Tibial nerve (tissue), 3 donors: ENCODE results near the gene KRT16.

ENCODE experiments used
- POLR2A ChIP-seq, 2 donors: fragments of 450-650 bp; IDR thresholded peaks; one replicate each; pipeline ENCODE4 v1.6.1; 2017; ENCODE audit warnings: antibody characterized with exemption in 2 of 2, mild to moderate bottlenecking in 2 of 2, moderate library complexity in 2 of 2
- TF ChIP-seq, protein P1 (sequence below), 5 experiments: fragments of 200-600 bp in 3 of 5; fragments of 450-650 bp in 2 of 5; sonication (generic) in 3 of 5; IDR thresholded peaks; one replicate each; pipeline ENCODE4 v1.5.1; 2016 to 2019; ENCODE audit warnings: antibody characterized with exemption in 5 of 5, mild to moderate bottlenecking in 3 of 5, moderate library complexity in 2 of 5

DNA sequence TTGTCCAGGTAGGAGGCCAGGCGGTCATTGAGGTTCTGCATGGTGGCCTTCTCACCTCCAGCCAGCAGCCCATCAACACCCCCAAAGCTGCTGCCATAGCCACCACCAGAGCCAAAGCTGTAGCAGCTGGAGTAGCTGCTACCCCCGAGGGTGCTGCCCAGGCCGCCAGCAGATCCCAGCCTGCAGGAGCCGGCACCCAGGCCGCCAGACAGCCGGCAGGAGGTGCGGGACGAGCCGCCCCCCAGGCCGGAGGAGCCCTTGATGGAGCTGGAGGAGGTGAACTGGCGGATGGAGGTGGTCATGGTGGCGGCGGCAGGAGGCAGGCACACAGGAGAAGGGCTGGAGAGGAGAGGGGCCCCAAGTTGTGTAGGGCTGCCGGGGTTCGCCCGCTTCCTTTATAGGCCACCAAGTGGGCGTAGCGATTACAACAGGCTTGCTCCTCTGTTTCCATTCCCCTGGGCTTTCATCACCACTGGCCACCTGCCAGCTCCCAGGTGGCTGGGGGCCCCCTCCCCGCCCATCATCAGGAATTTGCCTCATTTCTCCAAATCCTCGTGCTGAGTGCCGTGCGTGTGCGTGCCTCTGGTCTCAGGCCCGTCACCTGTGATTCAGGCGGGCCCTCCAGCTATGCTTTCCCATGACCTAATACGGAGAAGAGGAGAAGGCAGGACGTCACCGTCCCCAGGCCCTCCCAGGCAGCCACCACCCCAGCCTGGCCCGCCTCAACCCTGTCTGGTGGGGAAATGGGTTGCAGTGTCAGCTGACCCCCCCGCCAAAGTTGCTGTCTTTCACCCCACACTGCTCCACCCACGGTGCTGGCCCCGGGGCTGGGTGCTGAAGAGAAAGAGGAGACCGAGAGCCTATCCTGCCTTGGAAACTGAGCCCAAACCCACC is 11.9 kb upstream of the KRT16 start, which contains the start of gene KRT17:
- TF ChIP-seq, protein P1, sequence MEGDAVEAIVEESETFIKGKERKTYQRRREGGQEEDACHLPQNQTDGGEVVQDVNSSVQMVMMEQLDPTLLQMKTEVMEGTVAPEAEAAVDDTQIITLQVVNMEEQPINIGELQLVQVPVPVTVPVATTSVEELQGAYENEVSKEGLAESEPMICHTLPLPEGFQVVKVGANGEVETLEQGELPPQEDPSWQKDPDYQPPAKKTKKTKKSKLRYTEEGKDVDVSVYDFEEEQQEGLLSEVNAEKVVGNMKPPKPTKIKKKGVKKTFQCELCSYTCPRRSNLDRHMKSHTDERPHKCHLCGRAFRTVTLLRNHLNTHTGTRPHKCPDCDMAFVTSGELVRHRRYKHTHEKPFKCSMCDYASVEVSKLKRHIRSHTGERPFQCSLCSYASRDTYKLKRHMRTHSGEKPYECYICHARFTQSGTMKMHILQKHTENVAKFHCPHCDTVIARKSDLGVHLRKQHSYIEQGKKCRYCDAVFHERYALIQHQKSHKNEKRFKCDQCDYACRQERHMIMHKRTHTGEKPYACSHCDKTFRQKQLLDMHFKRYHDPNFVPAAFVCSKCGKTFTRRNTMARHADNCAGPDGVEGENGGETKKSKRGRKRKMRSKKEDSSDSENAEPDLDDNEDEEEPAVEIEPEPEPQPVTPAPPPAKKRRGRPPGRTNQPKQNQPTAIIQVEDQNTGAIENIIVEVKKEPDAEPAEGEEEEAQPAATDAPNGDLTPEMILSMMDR (IDR thresholded peaks at IDR 0.05) = no peak
- no peak for TF ChIP-seq POLR2A (IDR thresholded peaks at IDR 0.05)
